SKM-1 treated with dmso at 0.1 percent for 144 hours (cell line): ENCODE measurements around the gene SH3TC2.

Experiments used
- DNase-seq: peaks from one replicate; lab custom pipeline; 2025; ENCODE audit not compliant: unreplicated experiment; lab: John Stamatoyannopoulos, UW

Gene SH3TC2

DNA sequence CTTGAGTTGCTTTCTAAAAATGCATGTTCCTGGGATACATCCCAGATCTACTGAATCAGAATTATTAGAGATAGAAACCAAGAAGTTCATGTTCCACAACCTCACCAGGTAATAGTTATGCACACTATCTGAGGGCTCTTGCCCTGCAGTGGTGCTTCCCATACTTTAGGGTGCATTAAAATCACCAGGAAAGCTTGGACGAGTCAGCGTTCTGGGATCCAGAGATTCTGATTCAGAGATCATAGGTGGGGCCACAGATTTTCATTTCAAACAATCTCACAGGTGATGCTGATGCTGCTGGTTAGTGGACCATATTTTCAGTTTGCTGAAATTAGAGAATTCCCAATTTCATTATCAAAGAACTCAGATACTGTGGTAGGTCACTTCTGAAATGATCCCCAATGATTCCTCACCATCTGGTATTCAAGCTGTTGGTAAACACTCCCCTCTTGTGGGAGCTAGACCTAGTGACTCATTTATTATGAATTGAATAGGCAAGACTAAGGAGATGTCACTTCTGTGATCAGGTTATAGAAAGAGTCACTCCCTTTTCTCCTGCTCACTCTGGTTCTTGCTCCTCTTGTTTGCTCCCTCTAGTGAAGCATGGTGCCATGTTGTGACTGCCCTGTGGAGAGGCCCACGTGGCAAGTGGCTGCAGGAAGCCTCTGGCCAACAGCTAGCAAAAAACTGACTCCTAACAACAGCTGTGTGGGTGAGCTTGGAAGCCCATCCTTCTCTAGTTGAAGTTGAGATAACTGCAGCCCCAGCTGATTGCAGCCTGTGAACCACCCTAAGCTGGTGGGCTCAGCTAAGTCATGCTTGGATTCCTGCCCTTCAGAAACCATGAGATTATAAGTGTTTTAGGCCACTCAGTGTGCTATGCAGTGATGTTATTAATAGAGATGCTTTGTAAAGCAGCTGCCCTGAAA, 59.8 kb downstream of the SH3TC2 start:
- no peak for DNase-seq

DNA sequence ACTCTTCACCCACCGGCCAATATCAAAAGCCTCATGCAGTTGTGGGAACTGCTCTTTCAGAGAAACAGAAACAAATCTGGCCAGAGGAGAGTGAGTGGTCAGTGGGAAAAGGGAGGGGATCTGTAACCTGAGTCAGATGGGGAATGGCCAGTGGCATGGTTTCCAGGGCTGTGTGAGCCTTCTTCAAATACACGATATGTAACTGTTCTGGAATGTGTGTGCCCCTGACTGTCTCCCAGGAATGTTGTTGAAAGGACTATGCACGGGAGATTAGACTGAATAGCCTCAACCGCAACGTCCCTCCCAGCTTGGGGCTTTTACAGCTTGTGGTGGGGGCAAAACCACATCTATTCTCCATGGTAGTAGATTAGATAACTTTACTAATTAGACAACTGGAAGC, 60.8 kb downstream of the SH3TC2 start:
- no peak for DNase-seq

DNA sequence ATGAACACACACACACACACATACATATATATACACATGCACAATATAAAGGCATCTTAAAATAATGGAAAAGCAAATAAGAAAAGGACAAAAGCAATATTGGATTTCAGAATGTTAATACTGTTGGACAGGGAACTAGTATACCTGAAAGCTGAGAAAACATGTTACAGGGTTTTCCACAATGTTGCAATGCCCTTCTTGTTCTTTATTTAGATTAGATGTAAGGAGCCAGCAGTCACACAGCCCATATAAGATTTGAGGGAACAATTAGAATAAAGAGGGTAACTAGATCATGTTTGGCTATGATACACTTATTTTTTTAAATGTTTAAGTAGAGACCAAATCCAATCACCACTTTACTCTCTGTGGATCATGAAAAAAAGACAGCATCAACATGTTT, 61.7 kb downstream of the SH3TC2 start:
- DNase-seq = no peak

DNA sequence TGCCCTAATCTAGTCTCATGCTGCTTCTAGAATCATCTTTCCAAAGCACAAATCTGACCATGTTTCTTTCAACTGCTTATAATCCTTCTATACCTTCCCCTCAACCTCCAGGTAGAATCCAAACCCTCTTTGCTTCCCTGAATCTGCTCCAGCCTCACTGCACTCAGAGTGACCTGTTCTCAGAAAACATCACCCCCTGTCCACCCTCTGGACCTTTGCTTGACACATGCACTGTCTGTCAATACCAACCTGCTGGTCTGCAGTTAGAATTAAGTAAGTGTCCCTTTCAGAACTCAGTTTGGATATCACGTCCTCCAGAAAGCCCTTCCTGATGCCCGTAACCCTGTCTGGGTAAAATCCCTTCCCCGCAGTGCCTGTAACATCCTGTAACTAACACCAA, 63.1 kb downstream of the SH3TC2 start:
- no peak for DNase-seq

DNA sequence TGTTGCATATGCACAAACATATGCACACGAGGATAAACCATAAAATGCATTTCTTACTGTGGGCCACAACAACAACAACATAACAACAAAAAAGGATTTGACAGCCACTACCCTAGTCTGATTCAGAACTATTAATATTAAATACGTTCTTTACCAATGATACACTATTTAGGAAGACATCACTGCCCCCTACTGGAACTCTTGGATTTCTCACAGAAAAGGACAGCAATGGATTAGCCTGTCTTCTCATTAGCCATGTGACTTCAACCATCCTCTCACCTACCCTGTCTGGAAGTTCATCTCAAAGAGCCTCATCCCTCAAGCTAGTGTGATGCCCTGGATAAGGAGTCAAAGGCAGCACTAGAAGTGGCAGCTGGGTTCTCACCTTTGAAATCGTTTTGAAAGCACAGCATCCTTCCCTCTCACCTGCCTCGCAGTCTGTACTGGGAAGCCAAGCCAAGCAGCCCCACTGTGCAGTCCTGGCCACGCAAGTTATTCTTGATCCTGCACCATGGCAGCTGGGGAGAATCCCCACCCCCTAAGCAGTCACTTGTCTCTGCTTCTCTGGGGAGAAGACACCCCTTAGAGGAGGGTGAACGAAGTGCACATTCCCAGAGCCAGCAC, 64.6 kb downstream of the SH3TC2 start:
- DNase-seq = peak; percentile 60

DNA sequence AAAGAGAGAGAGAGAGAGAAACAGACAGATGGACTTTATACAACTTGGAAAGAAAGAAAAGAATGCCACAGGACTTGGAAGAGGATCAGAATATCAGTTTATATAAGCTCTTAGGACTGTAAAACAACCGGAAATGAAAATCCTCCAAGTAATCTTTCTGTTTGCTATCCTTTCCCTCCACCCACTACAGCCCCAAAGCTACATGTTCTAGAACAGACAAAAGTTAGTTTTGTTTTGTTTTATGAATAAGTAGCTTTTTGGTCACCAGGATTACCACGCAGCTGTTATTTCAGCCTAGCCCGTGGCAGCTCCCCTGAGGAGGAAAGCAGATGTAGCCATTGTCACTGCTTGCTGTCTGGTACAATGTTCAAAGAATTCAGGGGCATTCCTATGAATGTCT, 66.6 kb downstream of the SH3TC2 start:
- DNase-seq = no peak

DNA sequence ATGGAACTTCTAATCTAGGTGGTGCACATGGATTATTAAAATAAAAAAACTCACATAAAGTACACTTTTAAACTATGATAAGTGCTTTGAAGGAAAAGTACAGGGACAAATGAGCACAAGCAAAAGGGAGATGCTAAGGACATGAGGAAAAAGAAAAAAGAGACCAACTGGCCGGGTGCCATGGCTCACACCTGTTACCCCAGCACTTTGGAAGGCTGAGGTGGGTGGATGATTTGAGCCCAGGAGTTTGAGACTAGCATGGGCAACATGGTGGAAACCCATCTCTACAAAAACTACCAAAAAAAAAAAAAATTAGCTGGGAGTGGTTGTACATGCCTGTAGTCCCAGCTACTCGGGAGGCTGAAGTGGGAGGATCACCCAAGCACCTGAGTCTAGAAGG, 67.1 kb downstream of the SH3TC2 start:
- no peak for DNase-seq

DNA sequence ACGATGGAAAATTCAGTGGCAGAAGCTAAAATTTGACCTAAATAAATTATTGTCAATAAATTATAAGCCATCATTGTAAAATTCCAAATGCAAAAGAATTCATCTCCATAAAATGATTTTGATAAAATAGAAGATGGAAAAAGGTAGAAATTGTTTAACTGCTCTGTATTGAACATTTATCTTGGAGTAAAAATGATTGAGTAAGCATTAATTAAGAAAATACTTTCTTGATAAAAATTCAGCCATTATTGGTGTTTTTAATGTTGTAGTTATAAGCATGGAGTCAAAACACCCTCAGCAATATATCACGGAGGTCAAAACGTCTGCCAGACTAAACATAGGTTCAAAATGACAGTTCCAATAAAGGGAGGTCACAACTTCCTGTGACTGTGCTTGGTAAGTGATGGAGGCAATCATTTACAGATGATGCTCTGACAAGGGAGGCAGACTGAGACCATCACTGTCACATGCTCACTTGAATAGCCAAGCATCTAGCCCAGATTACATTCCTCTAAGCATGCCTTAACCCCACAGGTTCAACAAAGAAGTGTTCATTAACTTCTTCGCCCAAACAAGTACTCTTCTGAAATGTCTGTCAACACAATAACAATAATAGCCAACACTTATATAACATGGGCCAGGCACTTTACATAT, 69.5 kb downstream of the SH3TC2 start:
- no peak for DNase-seq

DNA sequence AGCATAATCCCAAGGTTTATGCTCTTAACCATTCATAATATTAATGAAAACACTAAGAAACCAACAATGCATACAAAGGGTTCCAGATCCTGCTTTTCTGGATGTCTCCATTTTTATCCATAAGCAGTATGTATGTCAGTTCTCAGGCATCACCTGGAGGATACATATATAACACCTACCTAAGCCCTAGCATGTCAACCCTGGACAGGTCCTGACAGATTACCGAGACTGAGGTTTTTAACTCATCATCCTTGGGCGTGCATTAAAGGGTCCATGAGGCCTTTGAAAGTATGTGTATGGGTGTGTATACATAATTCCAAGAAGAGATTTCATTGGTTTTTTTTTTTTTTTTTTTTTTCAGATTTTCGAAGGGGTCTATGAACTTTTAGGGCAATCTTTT, 70.6 kb downstream of the SH3TC2 start:
- DNase-seq = no peak

DNA sequence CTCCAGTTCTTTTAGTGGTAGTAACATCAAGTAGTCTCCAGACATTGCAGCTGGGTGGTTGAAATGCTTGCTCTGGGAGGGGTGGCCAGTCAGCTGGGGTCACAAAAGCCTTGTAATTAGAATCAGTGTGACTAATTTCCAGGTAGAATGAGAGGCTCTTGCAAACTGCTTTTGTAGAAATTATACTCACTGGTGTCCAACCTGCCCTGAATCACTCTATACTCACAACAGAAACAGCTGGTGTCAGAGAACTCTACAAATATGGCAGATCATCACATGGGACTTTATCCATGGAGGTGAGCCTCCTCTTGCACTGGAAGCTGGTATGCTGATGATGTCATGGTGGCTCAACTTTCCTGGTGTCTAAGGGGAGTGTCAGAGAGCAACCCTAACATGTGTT, 71.3 kb downstream of the SH3TC2 start:
- no peak for DNase-seq

DNA sequence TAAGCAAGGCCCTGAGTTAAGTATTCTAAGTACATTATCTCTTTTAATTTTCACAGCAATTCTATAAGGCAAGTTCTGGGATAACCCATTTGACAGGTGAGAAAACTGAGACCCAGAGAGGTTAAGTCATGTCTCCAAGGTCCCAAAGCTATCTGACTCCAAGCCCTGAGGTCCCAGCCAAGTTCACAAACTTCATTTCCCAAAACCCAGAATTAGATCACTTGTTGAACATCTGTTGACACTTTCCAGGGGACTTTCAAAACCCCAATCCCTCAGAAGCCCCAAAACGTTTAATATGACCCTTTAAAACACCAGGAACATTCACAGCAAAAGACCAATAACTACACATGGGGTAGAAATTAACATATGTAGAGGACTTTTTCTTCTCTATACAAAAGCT, 72.0 kb downstream of the SH3TC2 start:
- DNase-seq = no peak

DNA sequence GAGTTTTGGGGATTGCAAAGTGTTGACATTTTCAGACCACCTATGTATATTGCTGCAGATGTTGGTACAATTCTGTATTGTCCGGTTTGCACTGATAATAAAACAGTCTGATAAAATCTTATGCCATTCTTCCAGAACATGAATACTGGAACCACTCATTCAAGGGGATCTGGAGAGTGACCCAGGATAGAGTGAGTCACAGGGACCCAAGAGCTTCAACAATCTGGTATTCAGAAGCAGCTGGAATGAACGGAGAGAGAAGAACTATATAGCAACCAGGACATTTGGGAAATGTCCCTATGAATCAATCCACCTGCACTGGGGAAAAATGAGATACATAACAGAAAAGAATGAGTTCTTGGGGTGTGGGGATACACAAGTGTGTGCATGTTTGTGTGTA, 73.3 kb downstream of the SH3TC2 start:
- no peak for DNase-seq

DNA sequence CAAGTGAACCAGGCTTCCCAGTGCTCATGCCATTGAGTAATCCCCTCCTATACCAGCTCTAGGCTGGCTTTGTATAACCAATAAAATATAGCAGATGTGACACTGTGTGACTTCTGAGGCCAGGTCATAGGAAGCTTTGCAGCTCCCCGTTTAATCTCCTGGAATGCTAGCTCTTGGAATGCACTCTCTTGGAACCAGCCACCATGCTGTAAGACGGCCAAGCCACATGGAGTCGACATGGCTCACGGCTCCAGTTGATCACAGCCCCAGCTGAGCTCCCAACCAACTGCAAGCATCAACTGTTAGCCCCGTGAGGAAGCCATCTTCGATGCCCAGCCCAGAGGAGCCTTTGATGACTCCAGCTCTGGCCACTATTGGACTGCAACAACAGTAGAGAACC, 74.5 kb downstream of the SH3TC2 start:
- DNase-seq = no peak

DNA sequence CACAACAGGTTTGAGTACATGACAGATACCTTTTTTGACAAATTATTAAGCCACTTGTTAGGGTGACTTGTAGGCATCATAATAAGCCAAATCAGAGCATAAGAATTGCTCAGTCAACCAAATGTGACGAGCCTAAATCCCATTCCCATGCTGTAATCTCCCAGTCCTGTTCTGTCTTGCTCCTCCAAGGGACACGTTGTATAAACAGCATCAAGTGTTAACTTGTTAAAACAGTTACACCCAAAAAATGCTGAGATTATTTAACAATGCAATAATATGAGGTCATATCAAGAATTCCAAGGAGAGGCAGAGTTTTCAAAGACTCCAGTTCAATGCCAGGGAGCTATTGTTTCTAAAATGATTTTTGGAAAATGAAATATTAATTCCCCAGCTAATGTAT, 76.2 kb downstream of the SH3TC2 start:
- no peak for DNase-seq

DNA sequence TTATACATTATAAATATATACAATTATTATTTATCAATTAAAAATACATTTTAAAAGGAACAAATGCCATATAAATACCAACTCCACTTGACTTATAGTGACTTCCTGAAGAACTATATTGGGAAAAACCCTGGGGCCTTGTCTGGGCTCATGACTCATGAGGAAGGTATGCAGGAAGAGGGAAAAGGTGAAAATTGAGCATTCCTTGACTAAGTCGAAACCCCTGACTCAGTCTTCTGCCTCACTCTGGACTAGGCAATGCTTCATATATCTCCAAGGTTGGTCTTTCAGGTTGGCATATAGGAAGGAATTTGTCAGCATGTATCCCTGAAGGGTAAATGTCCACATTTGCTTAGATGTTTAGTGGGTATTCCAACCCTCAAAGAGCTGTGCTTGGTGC, 78.5 kb downstream of the SH3TC2 start:
- DNase-seq = no peak

DNA sequence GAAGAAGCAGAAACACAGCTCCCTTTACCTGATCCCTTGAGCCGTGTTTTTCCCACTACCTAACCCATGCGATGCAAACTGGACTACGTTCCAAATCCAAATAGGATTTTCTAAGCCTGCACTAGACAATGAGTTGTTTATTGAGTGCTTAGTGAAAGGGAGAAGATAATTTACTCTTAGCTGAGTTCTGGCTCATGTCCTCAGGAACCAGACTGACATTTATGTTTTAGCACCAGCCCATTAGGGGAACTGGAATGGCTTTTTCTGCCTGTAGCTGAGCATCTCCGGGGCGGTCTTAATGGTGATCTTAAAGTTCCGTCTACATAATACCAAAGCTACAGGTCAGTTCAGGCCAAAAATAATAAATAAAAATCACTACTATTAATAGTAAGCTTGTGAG, 81.5 kb downstream of the SH3TC2 start:
- DNase-seq = no peak

DNA sequence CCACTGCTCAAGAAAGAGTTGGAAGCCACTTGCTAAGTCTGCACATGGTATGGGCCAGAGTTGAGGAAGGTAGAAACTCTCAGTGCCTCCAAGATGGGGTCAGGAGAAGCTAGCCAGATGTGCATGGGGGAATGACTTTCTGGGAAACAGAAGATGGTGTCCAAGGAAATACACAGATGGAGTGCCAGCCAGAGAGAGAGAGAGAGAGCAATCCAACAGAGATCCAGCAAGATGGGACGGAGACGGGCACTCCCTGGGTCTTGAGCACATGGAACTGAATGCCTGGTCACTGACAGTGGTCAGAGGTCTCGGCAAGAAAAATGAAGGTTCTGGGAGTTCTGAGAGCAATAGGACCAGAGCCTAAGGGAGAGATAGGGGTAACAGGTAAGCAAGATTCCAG, 82.1 kb downstream of the SH3TC2 start:
- DNase-seq = no peak

DNA sequence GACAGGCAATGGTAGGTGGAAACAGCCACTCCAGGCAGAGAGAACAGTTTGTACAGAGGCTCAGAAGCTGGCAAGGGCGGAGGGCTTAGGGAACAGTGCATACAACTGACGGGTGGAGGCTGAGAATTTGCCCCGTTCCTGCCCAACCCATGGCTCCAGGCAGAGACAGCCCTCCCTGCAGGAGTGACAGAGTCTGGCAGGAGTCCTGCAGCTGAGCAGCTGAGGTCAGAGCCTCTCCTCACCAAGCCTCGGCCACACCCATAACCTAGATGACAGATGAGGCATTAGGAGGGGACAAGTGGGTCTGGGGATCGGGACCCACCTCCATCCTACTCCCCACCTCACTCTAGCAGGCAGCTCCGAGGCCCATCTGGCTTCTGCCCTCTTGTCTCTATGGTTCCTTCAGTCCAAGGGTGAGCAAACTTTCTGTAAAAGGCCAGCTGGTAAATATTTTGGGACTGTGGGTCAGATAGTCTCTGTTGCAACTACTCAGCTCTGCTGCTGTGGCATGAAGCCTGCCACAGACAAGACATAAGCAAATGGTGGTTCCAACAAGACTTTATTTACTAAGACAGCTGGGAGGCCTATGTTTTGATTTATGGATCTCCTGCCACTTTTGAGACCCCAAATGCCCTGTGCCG, 83.7 kb downstream of the SH3TC2 start:
- no peak for DNase-seq

DNA sequence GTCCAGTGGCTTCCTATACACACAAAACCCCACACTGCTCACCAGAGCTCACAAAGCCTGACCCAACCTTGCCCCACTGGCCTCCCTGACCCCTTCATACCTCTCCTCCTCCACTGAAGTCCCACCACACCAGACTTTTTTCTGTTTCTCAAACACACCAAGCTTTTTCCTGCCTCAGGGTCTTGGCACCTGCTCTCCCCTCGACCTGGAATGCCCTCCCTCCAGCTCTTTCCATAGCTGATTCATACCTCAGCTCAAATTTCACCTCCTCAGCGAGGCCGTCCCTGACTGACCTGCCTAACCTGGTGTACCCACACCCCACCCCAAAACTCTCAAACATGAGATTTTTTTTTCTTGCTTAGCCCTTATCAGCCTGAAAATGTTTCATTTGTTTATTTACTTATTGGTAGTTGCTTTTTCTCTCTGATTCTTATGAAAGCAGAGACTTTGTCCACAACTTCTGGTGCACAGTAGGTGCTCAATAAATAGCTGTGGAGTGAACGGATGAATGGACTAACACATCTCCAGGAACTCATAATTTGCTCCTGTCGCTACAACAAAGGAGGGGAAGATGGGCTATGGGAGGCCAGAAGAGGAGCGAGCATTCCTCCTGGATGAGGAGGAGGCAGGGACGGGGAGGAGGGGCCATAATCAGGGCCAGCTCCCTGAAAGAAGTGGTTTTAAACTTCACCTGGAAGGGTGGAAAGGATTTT, 84.3 kb downstream of the SH3TC2 start:
- DNase-seq = no peak

DNA sequence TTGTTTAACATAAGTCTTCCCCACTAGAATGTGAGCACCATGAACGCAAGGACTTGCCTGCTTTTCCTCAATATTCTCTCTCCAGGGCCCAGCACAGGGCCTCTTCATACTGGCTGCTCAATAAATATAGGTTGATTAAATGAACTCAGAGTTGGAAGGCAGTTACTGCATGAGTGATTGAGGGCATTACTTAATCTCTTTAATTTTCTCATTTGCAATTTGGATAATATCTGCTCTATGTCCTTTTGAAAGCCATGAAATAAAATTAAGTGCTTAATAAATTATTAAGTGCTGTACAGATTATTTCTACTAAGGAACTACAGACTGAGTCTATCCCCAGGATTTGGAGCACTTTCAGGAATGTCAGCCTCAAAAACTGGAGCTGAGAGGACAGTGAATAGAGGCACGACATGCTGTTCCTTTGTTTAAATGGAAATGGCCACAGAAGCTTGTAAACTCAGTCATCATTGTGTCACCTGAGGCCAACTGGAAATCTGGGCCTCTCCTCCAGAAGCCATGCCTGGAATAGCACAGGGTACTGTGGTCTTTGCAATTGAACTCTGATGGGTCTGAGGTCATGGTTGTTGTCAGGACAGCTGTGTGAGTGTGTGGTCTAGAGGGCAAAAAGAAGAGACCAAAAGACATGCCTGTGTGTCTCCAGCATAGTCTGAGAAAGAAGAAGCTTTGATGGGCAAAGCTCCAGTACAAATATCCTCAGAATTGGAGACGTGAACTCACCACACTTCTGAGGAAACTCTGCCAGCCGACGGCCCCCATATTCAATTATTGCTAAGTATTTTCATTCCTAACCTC, 86.1 kb downstream of the SH3TC2 start:
- no peak for DNase-seq
